ENCODE data around the gene LRRC59. TPM values are rescaled to one million over a fixed set of nuclear protein-coding genes. Genes with fewer than 3 reads are reported as not detected.

The LRRC59 gene
- total RNA-seq, 1 experiment from 2014 or later: 221 TPM

GRCh38 chr17:50354776-50355175 is 42.5 kb downstream of the LRRC59 start:
- CTCF ChIA-PET: interaction anchor here (1.4 kb wide), 1 partner anchor 155 kb away, joined by 3 read pairs; no protein-coding TSS in a partner anchor

GRCh38 chr17:50354198-50354597 is 43.1 kb downstream of the LRRC59 start:
- no peaks in the 10 kb centered on the region for H4K20me1 ChIP-seq (ENCODE audit: insufficient read depth)
- POLR2A ChIA-PET: no interaction called here
- peaks cover 39 to 52% of the 10 kb centered on the region in 2 experiments; a peak in 3 of 4 replicates for H3K36me3 ChIP-seq (ENCODE audit: control insufficient read depth in 1 of 2, insufficient read depth in 2 of 2, low read length in 2 of 2)
- CTCF ChIA-PET: interaction anchor here (1.4 kb wide), 1 partner anchor 154 kb away, joined by 3 read pairs; no protein-coding TSS in a partner anchor
- RAD21 ChIA-PET (ENCODE audit: low non-redundant PET in 1 of 2, low total read pairs in 2 of 2, uncharacterized antibody in 2 of 2, unreplicated experiment in 2 of 2): no interaction called here
- H3K27ac ChIP-seq (ENCODE audit: low read depth, low read length): no peak overlapping the region
- no peak for TF ChIP-seq CEBPB (IDR thresholded peaks at IDR 0.05; ENCODE audit: low read depth)
- TF ChIP-seq SP1 (IDR thresholded peaks at IDR 0.05; ENCODE audit: low read depth): no peak
- DNase-seq (ENCODE audit: low read depth, low spot score) (no peak), ATAC-seq (no peak)
- H2AFZ ChIP-seq (ENCODE audit: low read depth, low read length, poor library complexity, severe bottlenecking): no peak overlapping the region
- no peak overlapping the region for H3K4me3 ChIP-seq (replicated peaks in 1 of 2; ENCODE audit: low read depth in 1 of 2, low read length in 2 of 2)
- no peaks in the 10 kb centered on the region for H3K9me3 ChIP-seq (ENCODE audit: control insufficient read depth in 1 of 2, insufficient read depth in 1 of 2, low read depth in 1 of 2, low read length in 2 of 2)
- no peak overlapping the region for H3K4me2 ChIP-seq (ENCODE audit: low read length)
- no peak overlapping the region for H3K9ac ChIP-seq (ENCODE audit: low read length)
- no peaks in the 10 kb centered on the region for H3K27me3 ChIP-seq (ENCODE audit: insufficient read depth, low read length)
- H3K9me2 ChIP-seq (ENCODE audit: insufficient read depth): no peaks in the 10 kb centered on the region
- intact Hi-C loops (cut with micrococcal nuclease): no loop called here
- BruUV-seq (replicated peaks): no TSS peak
- H3K4me1 ChIP-seq (ENCODE audit: control insufficient read depth in 1 of 2, insufficient read depth in 2 of 2, low read length in 2 of 2): no peaks in the 10 kb centered on the region
- peaks cover 22% of the 10 kb centered on the region for H3K79me2 ChIP-seq (ENCODE audit: insufficient read depth, low read length)

More at GRCh38 chr17:50354776-50355175, 42.5 kb downstream of the LRRC59 start:
- ChIA-PET RAD21 (ENCODE audit: low non-redundant PET in 1 of 2, low total read pairs in 2 of 2, uncharacterized antibody in 2 of 2, unreplicated experiment in 2 of 2) (no interaction called here), POLR2A (no interaction called here)
- peaks cover 44 to 58% of the 10 kb centered on the region in 2 experiments; a peak in 3 of 4 replicates for H3K36me3 ChIP-seq (ENCODE audit: control insufficient read depth in 1 of 2, insufficient read depth in 2 of 2, low read length in 2 of 2)
- H3K4me2 ChIP-seq (ENCODE audit: low read length): no peak overlapping the region
- BruUV-seq (replicated peaks): no TSS peak
- H3K79me2 ChIP-seq (ENCODE audit: insufficient read depth, low read length): peaks cover 16% of the 10 kb centered on the region
- H3K9ac ChIP-seq (ENCODE audit: low read length): no peak overlapping the region
- no peak overlapping the region for H3K27ac ChIP-seq (ENCODE audit: low read depth, low read length)
- DNase-seq (ENCODE audit: low read depth, low spot score) (no peak), ATAC-seq (no peak)
- no peak overlapping the region for H2AFZ ChIP-seq (ENCODE audit: low read depth, low read length, poor library complexity, severe bottlenecking)
- no peaks in the 10 kb centered on the region for H3K27me3 ChIP-seq (ENCODE audit: insufficient read depth, low read length)
- H3K4me1 ChIP-seq (ENCODE audit: control insufficient read depth in 1 of 2, insufficient read depth in 2 of 2, low read length in 2 of 2): no peaks in the 10 kb centered on the region
- no peaks in the 10 kb centered on the region for H3K9me3 ChIP-seq (ENCODE audit: control insufficient read depth in 1 of 2, insufficient read depth in 1 of 2, low read depth in 1 of 2, low read length in 2 of 2)
- H3K4me3 ChIP-seq (replicated peaks in 1 of 2; ENCODE audit: low read depth in 1 of 2, low read length in 2 of 2): no peak overlapping the region
- TF ChIP-seq CTCF (IDR thresholded peaks at IDR 0.05 in 2 of 3, conservative IDR thresholded peaks at IDR 0.05 in 1 of 3; ENCODE audit: borderline replicate concordance in 1 of 3, insufficient read depth in 1 of 3, low read depth in 2 of 3, low read length in 2 of 3): no peak
- TF ChIP-seq ZFX (IDR thresholded peaks at IDR 0.05): no peak
- TF ChIP-seq SIN3A (IDR thresholded peaks at IDR 0.05; ENCODE audit: low read depth): no peak
- intact Hi-C loops (cut with micrococcal nuclease): no loop called here
- H3K9me2 ChIP-seq (ENCODE audit: insufficient read depth): no peaks in the 10 kb centered on the region
- H4K20me1 ChIP-seq (ENCODE audit: insufficient read depth): no peaks in the 10 kb centered on the region
